ENCODE data around the gene DLG3.

DNA sequence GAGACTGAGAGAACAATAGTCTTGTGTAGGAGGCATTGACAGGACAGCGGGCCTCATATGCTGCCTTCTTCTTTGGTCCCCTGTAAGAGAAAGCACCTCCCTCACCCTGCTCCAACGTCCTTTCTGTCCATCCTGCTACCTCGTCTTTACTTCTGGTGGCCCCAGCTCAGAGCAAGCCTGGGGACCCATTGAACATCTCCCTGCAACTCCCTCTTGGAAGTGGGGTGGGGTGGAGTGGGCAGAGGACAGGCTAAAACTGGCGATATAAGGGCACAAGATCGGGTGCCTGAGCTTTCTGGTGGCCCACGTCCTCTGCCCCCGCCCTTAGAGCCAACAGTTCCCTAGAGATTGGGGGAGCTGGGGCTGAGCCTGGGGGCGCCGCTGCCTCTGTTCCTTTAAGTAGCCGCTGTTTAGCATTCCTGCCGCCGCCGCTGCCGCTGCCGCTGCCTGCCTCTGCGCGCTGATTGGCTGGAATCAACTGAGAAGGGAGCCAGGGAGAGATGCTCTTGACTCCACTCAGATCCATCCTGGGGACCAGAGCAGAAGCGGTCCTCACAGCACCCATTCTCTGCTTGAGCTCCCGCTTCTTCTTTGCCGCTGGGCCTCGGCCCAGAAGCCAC, at the start of gene DLG3:
- TF ChIP-seq, protein P1, sequence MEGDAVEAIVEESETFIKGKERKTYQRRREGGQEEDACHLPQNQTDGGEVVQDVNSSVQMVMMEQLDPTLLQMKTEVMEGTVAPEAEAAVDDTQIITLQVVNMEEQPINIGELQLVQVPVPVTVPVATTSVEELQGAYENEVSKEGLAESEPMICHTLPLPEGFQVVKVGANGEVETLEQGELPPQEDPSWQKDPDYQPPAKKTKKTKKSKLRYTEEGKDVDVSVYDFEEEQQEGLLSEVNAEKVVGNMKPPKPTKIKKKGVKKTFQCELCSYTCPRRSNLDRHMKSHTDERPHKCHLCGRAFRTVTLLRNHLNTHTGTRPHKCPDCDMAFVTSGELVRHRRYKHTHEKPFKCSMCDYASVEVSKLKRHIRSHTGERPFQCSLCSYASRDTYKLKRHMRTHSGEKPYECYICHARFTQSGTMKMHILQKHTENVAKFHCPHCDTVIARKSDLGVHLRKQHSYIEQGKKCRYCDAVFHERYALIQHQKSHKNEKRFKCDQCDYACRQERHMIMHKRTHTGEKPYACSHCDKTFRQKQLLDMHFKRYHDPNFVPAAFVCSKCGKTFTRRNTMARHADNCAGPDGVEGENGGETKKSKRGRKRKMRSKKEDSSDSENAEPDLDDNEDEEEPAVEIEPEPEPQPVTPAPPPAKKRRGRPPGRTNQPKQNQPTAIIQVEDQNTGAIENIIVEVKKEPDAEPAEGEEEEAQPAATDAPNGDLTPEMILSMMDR (IDR thresholded peaks at IDR 0.05): no peak
- TF ChIP-seq, protein P2, sequence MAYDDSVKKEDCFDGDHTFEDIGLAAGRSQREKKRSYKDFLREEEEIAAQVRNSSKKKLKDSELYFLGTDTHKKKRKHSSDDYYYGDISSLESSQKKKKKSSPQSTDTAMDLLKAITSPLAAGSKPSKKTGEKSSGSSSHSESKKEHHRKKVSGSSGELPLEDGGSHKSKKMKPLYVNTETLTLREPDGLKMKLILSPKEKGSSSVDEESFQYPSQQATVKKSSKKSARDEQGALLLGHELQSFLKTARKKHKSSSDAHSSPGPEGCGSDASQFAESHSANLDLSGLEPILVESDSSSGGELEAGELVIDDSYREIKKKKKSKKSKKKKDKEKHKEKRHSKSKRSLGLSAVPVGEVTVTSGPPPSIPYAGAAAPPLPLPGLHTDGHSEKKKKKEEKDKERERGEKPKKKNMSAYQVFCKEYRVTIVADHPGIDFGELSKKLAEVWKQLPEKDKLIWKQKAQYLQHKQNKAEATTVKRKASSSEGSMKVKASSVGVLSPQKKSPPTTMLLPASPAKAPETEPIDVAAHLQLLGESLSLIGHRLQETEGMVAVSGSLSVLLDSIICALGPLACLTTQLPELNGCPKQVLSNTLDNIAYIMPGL (CRISPR knock-in tag; IDR thresholded peaks at IDR 0.05): no peak
- TF ChIP-seq NFE2L1 (CRISPR knock-in tag; IDR thresholded peaks at IDR 0.05): no peak
- TF ChIP-seq, protein P3, sequence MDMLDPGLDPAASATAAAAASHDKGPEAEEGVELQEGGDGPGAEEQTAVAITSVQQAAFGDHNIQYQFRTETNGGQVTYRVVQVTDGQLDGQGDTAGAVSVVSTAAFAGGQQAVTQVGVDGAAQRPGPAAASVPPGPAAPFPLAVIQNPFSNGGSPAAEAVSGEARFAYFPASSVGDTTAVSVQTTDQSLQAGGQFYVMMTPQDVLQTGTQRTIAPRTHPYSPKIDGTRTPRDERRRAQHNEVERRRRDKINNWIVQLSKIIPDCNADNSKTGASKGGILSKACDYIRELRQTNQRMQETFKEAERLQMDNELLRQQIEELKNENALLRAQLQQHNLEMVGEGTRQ (CRISPR knock-in tag; IDR thresholded peaks at IDR 0.05): no peak
- no peak for TF ChIP-seq NR2C2 (CRISPR knock-in tag; IDR thresholded peaks at IDR 0.05)
- no peak for TF ChIP-seq ZNF232 (CRISPR knock-in tag; IDR thresholded peaks at IDR 0.05)
- TF ChIP-seq, protein P4, sequence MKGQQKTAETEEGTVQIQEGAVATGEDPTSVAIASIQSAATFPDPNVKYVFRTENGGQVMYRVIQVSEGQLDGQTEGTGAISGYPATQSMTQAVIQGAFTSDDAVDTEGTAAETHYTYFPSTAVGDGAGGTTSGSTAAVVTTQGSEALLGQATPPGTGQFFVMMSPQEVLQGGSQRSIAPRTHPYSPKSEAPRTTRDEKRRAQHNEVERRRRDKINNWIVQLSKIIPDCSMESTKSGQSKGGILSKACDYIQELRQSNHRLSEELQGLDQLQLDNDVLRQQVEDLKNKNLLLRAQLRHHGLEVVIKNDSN (CRISPR knock-in tag; IDR thresholded peaks at IDR 0.05): no peak
- no peak for TF ChIP-seq MXD4 (CRISPR knock-in tag; IDR thresholded peaks at IDR 0.05; ENCODE audit: borderline replicate concordance)
- TF ChIP-seq SP1 (CRISPR knock-in tag; conservative IDR thresholded peaks at IDR 0.05): no peak
- TF ChIP-seq, protein P5, sequence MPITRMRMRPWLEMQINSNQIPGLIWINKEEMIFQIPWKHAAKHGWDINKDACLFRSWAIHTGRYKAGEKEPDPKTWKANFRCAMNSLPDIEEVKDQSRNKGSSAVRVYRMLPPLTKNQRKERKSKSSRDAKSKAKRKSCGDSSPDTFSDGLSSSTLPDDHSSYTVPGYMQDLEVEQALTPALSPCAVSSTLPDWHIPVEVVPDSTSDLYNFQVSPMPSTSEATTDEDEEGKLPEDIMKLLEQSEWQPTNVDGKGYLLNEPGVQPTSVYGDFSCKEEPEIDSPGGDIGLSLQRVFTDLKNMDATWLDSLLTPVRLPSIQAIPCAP (CRISPR knock-in tag; IDR thresholded peaks at IDR 0.05): no peak

All from WTC11 (cell line).